Gastroesophageal sphincter (tissue), 4 donors: ENCODE measurements around the gene TTC3. TPM values are rescaled to one million over a fixed set of nuclear protein-coding genes. Genes with fewer than 3 reads are reported as not detected.
"Not testable (repeated sequence)": the region's sequence is repeated elsewhere in the genome, so short reads cannot be mapped to it uniquely, and the experiment has no call there.

Experiments
- ATAC-seq: fragments of 150-250 bp; one replicate; pipeline ENCODE4 v1.9.1; 2016; ENCODE audit warnings: mild to moderate bottlenecking, moderate library complexity
- H3K27ac ChIP-seq, 4 donors: fragments of 200-600 bp; sonication (generic) in 3 of 4; 1 replicate in 3 of 4; 2 replicates in 1 of 4; pipeline ENCODE4 v1.5.1; 2016 to 2019
- H3K27me3 ChIP-seq: fragments of 200-600 bp; sonication (generic); one replicate; pipeline ENCODE4 v1.5.1; 2019
- H3K36me3 ChIP-seq, 2 donors: fragments of 200-600 bp; sonication (generic); one replicate each; pipeline ENCODE4 v1.5.1; 2019; ENCODE audit warnings: control low read depth in 1 of 2
- H3K4me1 ChIP-seq, 3 donors: fragments of 200-600 bp; sonication (generic); 1 replicate in 2 of 3; 2 replicates in 1 of 3; pipeline ENCODE4 v1.5.1; 2016 to 2019; ENCODE audit warnings: control low read depth in 2 of 3
- H3K4me3 ChIP-seq, 2 donors: fragments of 200-600 bp; sonication (generic); one replicate each; pipeline ENCODE4 v1.5.1; 2019; ENCODE audit warnings: mild to moderate bottlenecking in 1 of 2, moderate library complexity in 1 of 2
- H3K9me3 ChIP-seq, 3 donors: fragments of 200-600 bp; sonication (generic); one replicate each; pipeline ENCODE4 v1.5.1; 2017 to 2019; ENCODE audit warnings: control low read depth in 2 of 3
- EP300 ChIP-seq: sonication (generic); formaldehyde crosslinking; IDR thresholded peaks from one replicate; pipeline ENCODE4 v1.6.1; 2017; ENCODE audit warnings: antibody characterized with exemption, mild to moderate bottlenecking
- POLR2A ChIP-seq, 2 donors: fragments of 450-650 bp; IDR thresholded peaks; one replicate each; pipeline ENCODE4 v1.6.1; 2017; ENCODE audit warnings: antibody characterized with exemption in 2 of 2, mild to moderate bottlenecking in 2 of 2, moderate library complexity in 1 of 2
- POLR2AphosphoS5 ChIP-seq: sonication (generic); formaldehyde crosslinking; IDR thresholded peaks from one replicate; pipeline ENCODE4 v1.6.1; 2017; ENCODE audit warnings: antibody characterized with exemption
- WGBS, 2 donors: methylation state at CpG; one replicate each; pipeline ENCODE4 v1.1.5; 2018; ENCODE audit warnings: low coverage in 1 of 2; 5-methylcytosine and 5-hydroxymethylcytosine counted together
- total RNA-seq, 4 donors: library from RNA; depleted of rRNA; stranded (reverse); fragments of >200 nt; gene quantifications; one replicate each; pipeline ENCODE4 v1.1.0, GENCODE V29; 2016
- TF ChIP-seq, protein P1 (sequence below), 4 experiments: fragments of 200-600 bp in 2 of 4; fragments of 450-650 bp in 2 of 4; sonication (generic) in 1 of 4; IDR thresholded peaks; one replicate each; pipeline ENCODE4 v1.5.1; 2017 to 2019; ENCODE audit warnings: antibody characterized with exemption in 4 of 4, mild to moderate bottlenecking in 2 of 4, moderate library complexity in 2 of 4

Gene TTC3
- total RNA-seq, 4 donors from 2014 or later = 85.1 to 157 (median 127) TPM

DNA sequence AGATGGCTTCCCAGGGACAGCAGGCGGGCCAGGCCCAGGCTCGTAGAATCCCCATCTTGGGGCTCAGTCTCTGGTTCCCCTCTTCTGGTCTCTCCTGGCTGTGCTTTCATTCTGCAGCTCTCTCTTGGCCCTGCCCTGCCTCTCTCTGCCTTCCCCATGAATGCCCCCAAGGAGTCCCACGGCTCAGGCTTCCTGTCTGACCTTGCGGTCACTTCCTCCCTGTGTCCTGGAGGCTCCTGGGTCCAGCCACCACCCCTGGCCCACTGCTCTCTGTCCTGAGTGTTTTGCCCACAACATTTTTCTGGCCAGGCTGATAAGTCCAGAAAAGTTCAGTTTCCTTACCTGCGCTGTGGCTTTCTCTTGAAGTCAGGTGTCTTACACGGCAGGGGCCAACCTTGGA lies 29.2 kb upstream of the TTC3 start:
- no peaks in the 10 kb centered on the region for H3K4me1 ChIP-seq
- H3K9me3 ChIP-seq = no peaks in the 10 kb centered on the region
- H3K27ac ChIP-seq = no peak overlapping the region
- no peak for ATAC-seq
- H3K27me3 ChIP-seq = peaks cover 13% of the 10 kb centered on the region
- TF ChIP-seq POLR2AphosphoS5 (no peak), POLR2A (IDR thresholded peaks at IDR 0.05) (no peak), EP300 (no peak)
- TF ChIP-seq, protein P1, sequence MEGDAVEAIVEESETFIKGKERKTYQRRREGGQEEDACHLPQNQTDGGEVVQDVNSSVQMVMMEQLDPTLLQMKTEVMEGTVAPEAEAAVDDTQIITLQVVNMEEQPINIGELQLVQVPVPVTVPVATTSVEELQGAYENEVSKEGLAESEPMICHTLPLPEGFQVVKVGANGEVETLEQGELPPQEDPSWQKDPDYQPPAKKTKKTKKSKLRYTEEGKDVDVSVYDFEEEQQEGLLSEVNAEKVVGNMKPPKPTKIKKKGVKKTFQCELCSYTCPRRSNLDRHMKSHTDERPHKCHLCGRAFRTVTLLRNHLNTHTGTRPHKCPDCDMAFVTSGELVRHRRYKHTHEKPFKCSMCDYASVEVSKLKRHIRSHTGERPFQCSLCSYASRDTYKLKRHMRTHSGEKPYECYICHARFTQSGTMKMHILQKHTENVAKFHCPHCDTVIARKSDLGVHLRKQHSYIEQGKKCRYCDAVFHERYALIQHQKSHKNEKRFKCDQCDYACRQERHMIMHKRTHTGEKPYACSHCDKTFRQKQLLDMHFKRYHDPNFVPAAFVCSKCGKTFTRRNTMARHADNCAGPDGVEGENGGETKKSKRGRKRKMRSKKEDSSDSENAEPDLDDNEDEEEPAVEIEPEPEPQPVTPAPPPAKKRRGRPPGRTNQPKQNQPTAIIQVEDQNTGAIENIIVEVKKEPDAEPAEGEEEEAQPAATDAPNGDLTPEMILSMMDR (IDR thresholded peaks at IDR 0.05) = no peak
- no peak overlapping the region for H3K4me3 ChIP-seq
- H3K36me3 ChIP-seq = no peaks in the 10 kb centered on the region
- 84 to 96% methylated on average over 2 to 6 of the region's 6 CpGs for WGBS, 2 donors

- Histone ChIP-seq H3K4me1 (no peaks in the 10 kb centered on the region), H3K9me3 (no peaks in the 10 kb centered on the region), H3K27me3 (peaks cover 13% of the 10 kb centered on the region), H3K36me3 (no peaks in the 10 kb centered on the region), H3K27ac (no peak overlapping the region), H3K4me3 (no peak overlapping the region)
- no peak for ATAC-seq
- TF ChIP-seq, protein P1 (IDR thresholded peaks at IDR 0.05) = no peak
- TF ChIP-seq POLR2AphosphoS5 = no peak
- no peak for TF ChIP-seq POLR2A (IDR thresholded peaks at IDR 0.05)
- no peak for TF ChIP-seq EP300
- 80 to 92% methylated on average over 2 of the region's 3 CpGs for WGBS, 2 donors
These were observed 28.4 kb upstream of the TTC3 start for GRCh38 chr21:37044643-37045042.

- H3K27ac ChIP-seq = no peak overlapping the region
- peaks cover 13% of the 10 kb centered on the region for H3K27me3 ChIP-seq
- H3K9me3 ChIP-seq = no peaks in the 10 kb centered on the region
- no peak for TF ChIP-seq POLR2AphosphoS5
- H3K36me3 ChIP-seq = no peaks in the 10 kb centered on the region
- no peak overlapping the region for H3K4me3 ChIP-seq
- 57 to 96% methylated on average over 2 to 4 of the region's 6 CpGs for WGBS, 2 donors
- no peaks in the 10 kb centered on the region for H3K4me1 ChIP-seq
- no peak for ATAC-seq
These were observed 27.9 kb upstream of the TTC3 start for GRCh38 chr21:37045149-37045548.

- H3K9me3 ChIP-seq = no peaks in the 10 kb centered on the region
- no peak for ATAC-seq
- H3K4me3 ChIP-seq = no peak overlapping the region
- no peaks in the 10 kb centered on the region for H3K4me1 ChIP-seq
- H3K27me3 ChIP-seq = peaks cover 13% of the 10 kb centered on the region
- H3K27ac ChIP-seq = no peak overlapping the region
- no peaks in the 10 kb centered on the region for H3K36me3 ChIP-seq
- WGBS, 2 donors = 65 to 69% methylated on average over 2 to 6 of the region's 6 CpGs
- TF ChIP-seq, protein P1 (IDR thresholded peaks at IDR 0.05) = no peak
- TF ChIP-seq POLR2AphosphoS5 = no peak
- no peak for TF ChIP-seq POLR2A (IDR thresholded peaks at IDR 0.05)
- TF ChIP-seq EP300 = no peak
These were observed 27.5 kb upstream of the TTC3 start for GRCh38 chr21:37045556-37045955.

DNA sequence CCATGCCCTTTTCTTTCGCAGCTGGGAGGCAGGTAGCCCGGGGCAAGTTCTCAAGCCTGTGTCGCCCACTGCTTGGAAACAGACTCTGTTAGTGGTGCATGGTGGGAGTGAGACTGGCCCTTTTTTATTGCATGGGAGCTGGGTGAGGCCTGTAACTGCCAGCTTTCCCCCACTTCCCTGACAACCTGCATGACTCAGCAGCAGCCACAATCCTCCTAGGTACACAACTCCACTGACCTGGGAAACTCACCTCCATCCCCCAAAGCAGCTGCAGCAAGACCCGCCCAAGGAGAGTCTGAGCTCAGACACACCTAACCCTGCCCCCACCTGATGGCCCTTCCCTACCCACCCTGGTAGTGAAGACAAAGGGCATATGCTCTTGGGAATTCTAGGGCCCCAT lies 26.0 kb upstream of the TTC3 start:
- H3K9me3 ChIP-seq = no peaks in the 10 kb centered on the region
- TF ChIP-seq, protein P1 (IDR thresholded peaks at IDR 0.05) = no peak
- TF ChIP-seq POLR2A (IDR thresholded peaks at IDR 0.05) = no peak
- no peak for TF ChIP-seq EP300
- TF ChIP-seq POLR2AphosphoS5 = no peak
- H3K4me3 ChIP-seq = no peak overlapping the region
- no peak overlapping the region for H3K27ac ChIP-seq
- WGBS, 2 donors = 100% methylated on average over 2 of the region's 4 CpGs; no CpG with 5 or more reads in 1 of the 2 donors
- H3K36me3 ChIP-seq = no peaks in the 10 kb centered on the region
- ATAC-seq = no peak
- H3K27me3 ChIP-seq = peaks cover 13% of the 10 kb centered on the region
- H3K4me1 ChIP-seq = no peaks in the 10 kb centered on the region

GRCh38 chr21:37049741-37050140 lies 23.3 kb upstream of the TTC3 start:
- not testable (repeated sequence) for H3K27ac ChIP-seq, H3K4me3 ChIP-seq, ATAC-seq, H3K36me3 ChIP-seq, H3K9me3 ChIP-seq, H3K4me1 ChIP-seq
- WGBS, 2 donors = 80 to 93% methylated on average over 1 to 2 of the region's 3 CpGs
- H3K27me3 ChIP-seq = peaks cover 13% of the 10 kb centered on the region
